ENCODE results near the gene EVI5L.

GRCh38 chr19:7820588-7820987 is 9.4 kb upstream of the EVI5L start:
- TF ChIP-seq CTCF (IDR thresholded peaks at IDR 0.05), result no peak
- TF ChIP-seq EP300 (IDR thresholded peaks at IDR 0.05), result no peak
- TF ChIP-seq POLR2A (IDR thresholded peaks at IDR 0.05), result no peak
